Effector CD4-positive, alpha-beta T cell (primary cell): Measurements from ENCODE around the gene HOXD11.

Experiments used
- DNase-seq: peaks from one replicate; pipeline ENCODE4 v3.0.0-alpha.2; 2020

HOXD11 gene

GRCh38 chr2:176122683-176123410 lies 15.8 kb downstream of the HOXD11 start, which contains the start of gene HOXD9:
Gene HOXD9, plus strand, starts transcription at chr2:176122719. Its CDS starts 50 bp downstream, at chr2:176122769.
- DNase-seq = no peak

DNA sequence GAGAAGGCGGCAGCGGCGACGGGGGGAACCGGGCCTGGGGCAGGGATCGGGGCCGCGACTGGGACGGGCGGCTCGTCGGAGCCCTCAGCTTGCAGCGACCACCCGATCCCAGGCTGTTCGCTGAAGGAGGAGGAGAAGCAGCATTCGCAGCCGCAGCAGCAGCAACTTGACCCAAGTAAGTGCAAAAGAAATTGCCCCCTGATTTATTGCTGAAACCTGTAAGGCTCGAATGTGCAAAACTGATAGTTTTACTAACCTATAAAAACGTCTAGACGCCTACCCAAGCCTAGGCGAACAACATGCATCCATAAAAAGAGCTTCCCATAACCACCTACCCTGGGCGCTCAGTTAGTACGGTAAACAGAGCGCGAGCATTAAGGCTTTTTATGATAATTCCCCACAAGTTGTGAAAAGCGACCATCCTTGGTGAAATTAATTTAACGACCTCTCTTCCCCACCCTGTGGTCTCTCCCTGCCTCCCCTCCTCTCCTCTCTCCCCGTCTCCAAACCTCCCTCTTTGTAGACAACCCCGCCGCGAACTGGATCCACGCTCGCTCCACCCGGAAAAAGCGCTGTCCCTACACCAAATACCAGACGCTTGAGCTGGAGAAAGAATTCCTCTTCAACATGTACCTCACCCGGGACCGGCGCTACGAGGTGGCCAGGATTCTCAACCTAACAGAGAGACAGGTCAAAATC lies 16.5 kb downstream of the HOXD11 start:
- DNase-seq = no peak

- no peak for DNase-seq
Measured at GRCh38 chr2:176124110-176124946, 17.2 kb downstream of the HOXD11 start.

- no peak for DNase-seq
Measured at GRCh38 chr2:176124947-176125771, 18.1 kb downstream of the HOXD11 start.

GRCh38 chr2:176125772-176126054 lies 18.6 kb downstream of the HOXD11 start:
- no peak for DNase-seq

GRCh38 chr2:176126929-176127773 lies 20.1 kb downstream of the HOXD11 start:
- peak; percentile 68 for DNase-seq

GRCh38 chr2:176127774-176128072 lies 20.6 kb downstream of the HOXD11 start:
- DNase-seq = no peak

GRCh38 chr2:176128172-176128981 lies 21.3 kb downstream of the HOXD11 start:
- no peak for DNase-seq

GRCh38 chr2:176128982-176129796 lies 22.1 kb downstream of the HOXD11 start, which contains the start of gene HOXD8:
Gene HOXD8, plus strand, starts transcription at chr2:176129705. Its CDS starts 662 bp downstream, at chr2:176130367.
- no peak for DNase-seq

- no peak for DNase-seq
Measured at GRCh38 chr2:176129813-176130146, 22.7 kb downstream of the HOXD11 start.

DNA sequence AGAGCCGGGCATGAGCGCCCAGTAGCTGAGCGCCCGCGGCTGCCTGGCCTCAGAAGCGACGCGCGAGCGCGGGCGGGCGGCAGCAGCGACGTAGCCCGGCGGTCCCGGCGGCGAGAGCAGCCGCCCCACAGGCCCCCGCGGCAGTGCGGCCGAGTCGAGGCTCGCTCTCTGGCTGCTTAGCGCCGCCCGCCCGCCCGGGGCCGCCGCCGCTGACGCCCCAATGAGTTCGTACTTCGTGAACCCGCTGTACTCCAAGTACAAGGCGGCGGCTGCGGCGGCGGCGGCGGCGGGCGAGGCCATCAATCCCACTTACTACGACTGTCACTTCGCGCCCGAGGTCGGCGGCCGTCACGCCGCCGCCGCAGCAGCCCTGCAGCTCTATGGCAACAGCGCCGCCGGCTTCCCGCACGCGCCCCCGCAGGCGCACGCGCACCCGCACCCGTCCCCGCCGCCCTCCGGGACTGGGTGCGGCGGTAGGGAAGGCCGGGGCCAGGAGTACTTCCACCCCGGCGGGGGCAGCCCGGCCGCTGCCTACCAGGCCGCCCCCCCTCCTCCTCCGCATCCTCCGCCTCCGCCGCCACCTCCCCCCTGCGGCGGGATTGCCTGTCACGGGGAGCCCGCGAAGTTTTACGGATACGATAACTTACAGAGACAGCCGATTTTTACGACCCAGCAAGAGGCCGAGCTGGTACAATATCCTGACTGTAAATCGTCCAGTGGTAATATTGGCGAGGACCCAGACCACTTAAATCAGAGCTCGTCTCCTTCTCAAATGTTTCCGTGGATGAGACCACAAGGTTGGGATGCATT lies 23.3 kb downstream of the HOXD11 start:
- DNase-seq = no peak

DNA sequence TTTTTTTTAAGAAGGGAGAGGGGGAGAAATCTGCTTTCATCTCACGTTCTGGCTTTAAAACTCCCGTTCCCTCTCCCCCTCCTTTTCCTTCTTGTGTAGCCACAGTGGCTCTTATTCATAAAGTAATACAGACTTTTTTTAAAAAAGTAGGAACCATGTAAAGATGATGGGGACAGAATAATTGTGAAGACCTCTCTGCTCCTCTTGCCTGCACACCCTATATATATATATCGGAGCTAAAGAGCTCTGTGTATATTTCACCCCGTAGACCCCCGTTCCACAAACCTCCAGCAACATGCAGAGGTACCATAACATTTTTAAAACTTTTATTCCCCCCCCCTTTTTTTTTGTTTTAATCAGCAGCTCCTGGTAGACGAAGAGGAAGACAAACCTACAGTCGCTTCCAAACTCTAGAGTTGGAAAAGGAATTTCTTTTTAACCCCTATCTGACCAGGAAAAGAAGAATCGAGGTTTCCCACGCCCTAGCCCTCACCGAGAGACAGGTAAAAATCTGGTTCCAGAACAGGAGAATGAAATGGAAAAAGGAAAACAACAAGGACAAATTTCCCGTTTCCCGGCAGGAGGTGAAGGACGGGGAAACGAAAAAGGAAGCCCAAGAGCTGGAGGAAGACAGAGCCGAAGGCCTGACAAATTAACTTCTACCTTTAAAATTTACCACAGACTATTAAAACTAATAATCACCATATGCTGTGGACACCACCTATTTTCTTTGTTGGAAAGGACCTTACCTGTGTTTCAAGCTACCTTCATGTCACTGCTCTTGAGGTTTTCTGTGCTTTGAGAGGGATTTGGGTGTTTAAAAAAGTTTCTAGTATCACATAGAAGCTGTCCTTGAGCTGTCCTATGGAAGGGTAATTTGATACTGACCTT lies 24.1 kb downstream of the HOXD11 start:
- DNase-seq = no peak

- DNase-seq = no peak
Measured at GRCh38 chr2:176131848-176132158, 24.7 kb downstream of the HOXD11 start.

DNA sequence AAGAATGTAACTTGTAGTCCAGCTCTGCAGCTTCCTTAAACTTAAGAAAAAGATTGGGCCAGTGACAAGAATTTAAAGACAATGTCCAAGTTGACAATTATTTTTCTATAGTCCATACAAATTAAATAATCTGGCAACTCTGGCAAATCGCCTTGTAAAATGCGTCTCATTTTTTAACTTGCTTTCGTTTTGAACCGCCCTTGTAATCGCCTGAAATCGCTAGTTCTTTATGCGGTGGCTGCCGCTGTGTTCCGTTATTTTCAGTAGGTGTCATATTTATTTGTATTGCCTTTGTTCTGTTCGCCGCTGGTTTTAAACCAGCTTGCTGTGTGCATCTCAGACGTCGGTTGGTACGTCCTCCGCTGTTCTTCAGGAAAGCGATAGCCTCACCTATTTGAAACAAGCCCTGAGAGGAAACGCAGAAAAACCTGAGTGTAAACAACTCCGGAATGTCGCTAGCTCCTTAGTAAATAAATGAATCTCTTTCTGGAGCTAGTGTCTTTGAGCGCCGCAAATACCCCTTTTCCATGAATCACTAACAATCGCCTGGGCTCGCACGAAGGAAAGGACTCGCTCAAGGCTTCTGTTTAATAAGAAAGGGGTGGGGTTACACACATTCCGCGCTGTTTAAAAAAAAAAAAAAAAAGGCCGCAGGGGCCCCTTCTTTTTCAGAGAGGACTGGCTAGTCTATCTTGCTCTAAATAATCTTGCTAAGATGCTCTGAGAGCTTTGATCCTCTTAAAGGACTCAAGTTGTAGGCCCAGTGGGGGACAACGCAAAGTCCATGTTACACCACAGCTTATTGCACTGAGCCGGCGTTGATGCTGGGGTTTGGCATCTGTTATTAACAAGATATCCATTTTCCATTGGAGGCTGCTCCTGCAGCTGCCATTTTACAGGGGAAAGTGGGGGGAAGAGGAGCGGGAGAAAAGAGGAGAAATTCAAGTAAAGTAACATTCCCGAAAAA lies 25.4 kb downstream of the HOXD11 start:
- no peak for DNase-seq

DNA sequence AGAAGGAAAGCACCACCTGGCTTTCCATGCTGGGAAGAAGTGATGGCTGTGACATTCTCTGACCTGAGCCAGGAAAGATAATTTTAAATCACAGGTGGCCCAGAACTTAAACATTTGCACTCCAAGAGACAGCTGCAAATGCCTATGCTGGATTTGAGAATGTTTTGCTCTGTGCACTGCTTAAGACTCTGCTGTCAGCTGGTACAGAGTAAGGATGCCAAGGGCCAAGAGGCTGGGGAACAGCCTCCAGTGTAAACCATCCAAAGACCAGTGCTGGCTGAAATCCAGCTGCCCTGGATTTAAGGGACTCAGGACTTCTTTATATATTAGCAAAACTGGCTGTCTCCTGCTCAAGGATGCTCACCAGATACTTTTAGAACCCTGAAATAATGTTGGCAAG lies 26.3 kb downstream of the HOXD11 start:
- no peak for DNase-seq

DNA sequence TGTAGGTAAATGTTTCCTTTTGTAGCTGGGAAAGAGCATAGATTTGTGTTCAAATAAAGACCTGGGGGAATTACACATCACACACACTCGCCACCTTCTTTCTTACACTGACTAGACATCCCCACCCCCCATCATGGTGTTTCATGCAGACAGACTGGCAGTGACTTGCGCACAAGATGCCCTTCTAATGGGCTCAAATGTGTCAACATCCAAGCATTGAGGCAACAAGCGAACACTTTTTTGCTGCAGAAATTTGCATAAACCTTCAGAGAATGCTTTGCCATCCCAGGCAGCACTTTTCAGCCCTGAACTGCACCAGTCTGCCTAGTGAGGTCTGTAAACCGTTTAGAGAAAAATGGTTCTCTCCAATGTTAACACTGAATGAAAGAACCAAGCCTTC lies 27.0 kb downstream of the HOXD11 start:
- no peak for DNase-seq

GRCh38 chr2:176135035-176135440 lies 28.0 kb downstream of the HOXD11 start:
- DNase-seq = no peak
